GM18520 (cell line): Measurements from ENCODE around the gene GPR68.
"Not testable (repeated sequence)": the region's sequence is repeated elsewhere in the genome, so short reads cannot be mapped to it uniquely, and the experiment has no call there.

Experiments
- ATAC-seq: cut with Tn5 transposase; IDR thresholded peaks from one replicate; pipeline ENCODE4 v1.9.1; 2021; ENCODE audit not compliant: unreplicated experiment

GPR68 gene

GRCh38 chr14:91254461-91254860 is 10.0 kb upstream of the GPR68 start:
- no peak for ATAC-seq

GRCh38 chr14:91253795-91254323 is 9.4 kb upstream of the GPR68 start:
- no peak for ATAC-seq

- ATAC-seq: no peak
These were observed 8.6 kb upstream of the GPR68 start for GRCh38 chr14:91252871-91253794.

DNA sequence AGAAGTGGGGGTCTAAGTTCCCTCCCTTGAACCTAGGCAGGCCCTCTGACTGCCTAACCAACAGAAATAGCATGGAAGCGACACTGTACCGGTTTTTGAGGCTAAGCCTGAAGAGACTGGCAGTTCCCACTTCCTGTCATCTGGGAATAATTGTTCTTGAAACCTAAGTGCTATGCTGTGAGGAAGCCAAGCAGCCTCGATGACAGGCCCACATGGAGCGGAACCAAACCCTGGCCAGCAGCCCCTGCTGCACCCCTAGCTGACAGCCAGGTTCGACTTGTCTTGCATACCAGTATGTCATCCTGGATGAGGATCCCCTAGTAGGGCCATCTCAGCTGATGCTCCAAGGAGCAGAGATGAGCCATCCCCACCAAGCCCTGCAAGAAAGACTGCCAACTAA is 6.4 kb upstream of the GPR68 start:
- no peak for ATAC-seq

- peak; percentile 74 for ATAC-seq
These were observed 5.5 kb upstream of the GPR68 start for GRCh38 chr14:91249841-91250616.

- ATAC-seq: no peak
These were observed 1.7 kb upstream of the GPR68 start for GRCh38 chr14:91246051-91246852.

DNA sequence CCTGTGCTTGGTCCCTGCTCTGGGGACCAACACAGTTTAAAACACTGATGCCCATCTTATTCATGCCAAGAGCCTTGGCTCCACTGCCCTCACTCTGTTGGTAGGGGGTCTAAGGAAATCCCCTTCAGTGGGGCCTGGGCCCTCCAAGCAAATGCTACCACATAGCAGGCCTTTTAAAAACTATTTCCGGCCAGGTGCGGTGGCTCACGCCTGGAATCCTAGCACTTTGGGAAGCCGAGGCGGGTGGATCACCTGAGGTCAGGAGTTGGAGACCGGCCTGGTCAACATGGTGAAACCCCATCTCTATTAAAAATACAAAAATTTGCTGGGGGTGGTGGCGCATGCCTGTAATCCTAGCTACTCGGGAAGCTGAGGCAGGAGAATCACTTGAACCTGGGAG is 1.1 kb upstream of the GPR68 start:
- not testable (repeated sequence) for ATAC-seq

GRCh38 chr14:91245029-91245428 is 525 bp upstream of the GPR68 start:
- ATAC-seq: no peak

- no peak for ATAC-seq
These were observed 1.4 kb downstream of the GPR68 start for GRCh38 chr14:91243074-91243471.

- no peak for ATAC-seq
These were observed 1.9 kb downstream of the GPR68 start for GRCh38 chr14:91242635-91243034.

GRCh38 chr14:91241863-91242262 is 2.6 kb downstream of the GPR68 start:
- peak; percentile 61 for ATAC-seq

GRCh38 chr14:91238661-91239060 is 5.8 kb downstream of the GPR68 start:
- no peak for ATAC-seq

GRCh38 chr14:91238085-91238484 is 6.4 kb downstream of the GPR68 start:
- no peak for ATAC-seq

- ATAC-seq: no peak
These were observed 7.3 kb downstream of the GPR68 start for GRCh38 chr14:91237219-91237618.

GRCh38 chr14:91235841-91236240 is 8.7 kb downstream of the GPR68 start:
- no peak for ATAC-seq

DNA sequence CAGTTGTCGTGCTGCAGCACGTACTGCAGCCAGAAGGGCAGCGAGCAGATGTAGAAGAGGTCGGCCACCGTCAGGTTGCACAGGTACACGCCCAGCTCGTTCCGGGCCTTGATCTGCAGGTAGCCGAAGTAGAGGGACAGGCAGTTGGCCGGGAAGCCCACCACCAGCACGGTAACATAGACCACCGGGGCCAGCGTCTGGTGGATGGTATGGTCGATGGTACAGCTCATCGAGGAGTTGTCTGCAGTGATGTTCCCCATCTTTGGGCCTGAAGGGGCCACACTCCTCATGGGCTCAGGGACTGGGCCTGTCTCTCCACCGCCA is 9.8 kb downstream of the GPR68 start:
- no peak for ATAC-seq

DNA sequence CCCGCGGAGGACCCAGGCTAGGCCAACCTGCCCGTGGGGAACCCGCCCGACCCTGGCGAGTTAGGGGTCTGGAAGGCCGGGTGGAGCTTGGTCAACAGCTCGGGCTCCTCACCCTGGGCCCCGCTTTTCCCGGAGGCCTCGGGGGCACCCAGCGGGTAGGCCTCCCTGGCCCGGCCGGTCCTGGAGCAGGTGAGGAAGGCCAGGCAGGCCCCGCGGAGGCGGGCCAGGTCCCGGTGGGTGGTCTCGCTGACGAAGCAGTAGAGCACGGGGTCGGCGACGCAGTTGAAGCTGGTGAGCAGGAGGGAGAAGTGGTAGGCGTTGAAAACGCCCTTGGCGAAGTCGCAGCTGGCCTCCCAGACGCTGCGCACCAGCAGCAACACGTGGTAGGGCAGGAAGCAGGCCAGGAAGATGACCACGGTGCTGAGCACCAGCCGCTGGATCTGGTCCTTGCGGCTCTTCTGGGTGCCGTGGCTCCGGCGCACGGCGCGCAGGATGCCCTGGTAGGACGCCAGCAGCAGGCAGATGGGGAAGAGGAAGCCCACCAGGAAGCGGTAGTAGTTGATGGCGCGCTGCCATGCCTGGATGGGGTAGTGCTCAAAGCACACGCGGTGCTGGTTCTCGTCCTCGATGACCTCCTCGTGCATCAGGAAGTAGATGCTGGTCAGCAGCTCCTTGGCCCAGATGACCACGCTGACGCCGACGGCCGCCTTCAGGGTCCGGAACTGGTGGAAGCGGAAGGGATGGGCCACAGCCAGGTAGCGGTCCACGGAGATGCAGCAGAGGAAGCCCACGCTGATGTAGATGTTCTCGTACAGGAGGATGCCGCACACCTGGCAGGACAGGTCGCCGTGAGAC is 10.3 kb downstream of the GPR68 start:
- ATAC-seq: no peak

DNA sequence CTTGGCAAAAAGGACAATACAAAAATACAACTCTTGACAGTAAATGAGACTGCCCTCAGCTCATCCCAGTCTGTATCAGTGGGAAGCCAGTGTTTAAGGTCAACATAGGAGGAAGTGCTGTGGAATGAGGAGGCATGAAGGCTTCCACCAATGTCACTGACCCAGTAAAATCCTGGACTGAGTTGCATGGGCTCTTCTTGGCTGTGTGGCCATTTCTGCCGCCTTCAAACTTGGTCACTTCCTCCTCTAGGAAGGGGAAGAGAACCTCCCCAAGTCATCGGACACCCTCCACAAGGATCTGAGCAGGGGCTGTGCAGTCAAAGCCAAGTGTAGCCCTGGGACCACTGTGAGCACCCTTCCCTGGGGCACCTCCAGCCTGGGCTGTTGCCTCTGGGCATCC is 11.9 kb downstream of the GPR68 start:
- no peak for ATAC-seq

GRCh38 chr14:91232052-91232451 is 12.5 kb downstream of the GPR68 start:
- ATAC-seq: no peak

DNA sequence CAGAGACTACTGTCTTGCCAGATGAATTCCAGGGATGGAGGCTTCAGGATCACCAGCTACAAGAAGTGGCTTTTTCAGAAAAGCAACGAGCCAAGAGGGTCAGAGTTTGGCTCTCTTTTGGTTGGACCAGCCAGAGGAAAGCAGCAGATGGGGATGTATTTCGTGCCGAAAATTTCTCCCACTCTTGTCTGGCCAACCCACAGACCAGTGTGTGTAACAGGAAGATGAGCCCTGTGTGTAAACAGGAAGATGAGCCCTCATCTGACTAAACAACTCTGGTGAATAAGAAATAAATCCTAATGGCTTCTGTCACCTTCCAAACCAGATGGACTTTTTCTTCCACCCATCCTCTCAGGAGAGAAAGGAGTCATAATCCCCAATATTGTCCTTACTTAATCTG is 13.1 kb downstream of the GPR68 start:
- no peak for ATAC-seq
